Measurements from ENCODE around the gene PCDHAC2.

PCDHAC2 gene

DNA sequence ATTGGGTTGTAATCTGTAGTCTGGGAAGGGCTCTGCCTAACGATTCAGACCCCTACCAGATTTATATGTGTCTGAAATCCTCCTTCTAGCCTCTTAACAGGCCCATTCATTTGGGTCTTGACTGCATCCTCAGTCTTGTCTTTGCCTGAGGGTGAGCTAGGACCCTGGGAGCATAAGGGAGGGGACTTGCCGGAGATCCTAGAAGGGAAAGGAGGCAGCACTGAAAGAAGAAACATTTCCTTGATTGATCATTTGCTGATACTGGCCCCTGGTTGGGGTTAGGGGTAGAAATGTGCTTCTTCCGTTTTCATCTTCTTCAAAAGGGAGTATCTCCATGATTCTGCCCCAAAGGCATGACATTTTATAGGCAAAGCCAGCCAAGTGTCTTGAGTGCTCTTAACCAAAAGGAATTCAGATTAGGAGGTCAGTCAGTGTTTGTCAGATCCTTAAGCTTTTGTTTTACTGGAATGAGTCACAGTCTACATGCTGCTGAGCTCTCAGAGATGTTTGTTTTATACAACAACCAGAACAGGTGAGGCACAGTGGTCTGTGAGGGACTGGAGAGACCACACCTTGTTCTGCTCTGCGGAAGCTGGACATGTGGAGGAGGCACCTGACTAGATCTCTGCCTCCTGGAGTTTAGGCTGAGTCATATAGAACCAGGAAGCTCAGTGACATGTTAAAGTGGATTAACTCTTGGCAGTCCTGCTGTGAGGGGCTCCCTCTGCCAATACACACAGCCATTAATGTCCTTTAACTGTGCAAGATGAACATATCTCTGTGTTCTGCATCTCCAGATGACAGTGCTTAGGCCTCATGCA lies 37.7 kb downstream of the PCDHAC2 start:
- no peak for DNase-seq (ENCODE audit: extremely low read depth, low read depth)
- no peak overlapping the region for H3K4me3 ChIP-seq (replicated peaks; ENCODE audit: low read depth, low read length)
- TF ChIP-seq, protein P1, sequence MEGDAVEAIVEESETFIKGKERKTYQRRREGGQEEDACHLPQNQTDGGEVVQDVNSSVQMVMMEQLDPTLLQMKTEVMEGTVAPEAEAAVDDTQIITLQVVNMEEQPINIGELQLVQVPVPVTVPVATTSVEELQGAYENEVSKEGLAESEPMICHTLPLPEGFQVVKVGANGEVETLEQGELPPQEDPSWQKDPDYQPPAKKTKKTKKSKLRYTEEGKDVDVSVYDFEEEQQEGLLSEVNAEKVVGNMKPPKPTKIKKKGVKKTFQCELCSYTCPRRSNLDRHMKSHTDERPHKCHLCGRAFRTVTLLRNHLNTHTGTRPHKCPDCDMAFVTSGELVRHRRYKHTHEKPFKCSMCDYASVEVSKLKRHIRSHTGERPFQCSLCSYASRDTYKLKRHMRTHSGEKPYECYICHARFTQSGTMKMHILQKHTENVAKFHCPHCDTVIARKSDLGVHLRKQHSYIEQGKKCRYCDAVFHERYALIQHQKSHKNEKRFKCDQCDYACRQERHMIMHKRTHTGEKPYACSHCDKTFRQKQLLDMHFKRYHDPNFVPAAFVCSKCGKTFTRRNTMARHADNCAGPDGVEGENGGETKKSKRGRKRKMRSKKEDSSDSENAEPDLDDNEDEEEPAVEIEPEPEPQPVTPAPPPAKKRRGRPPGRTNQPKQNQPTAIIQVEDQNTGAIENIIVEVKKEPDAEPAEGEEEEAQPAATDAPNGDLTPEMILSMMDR (IDR thresholded peaks at IDR 0.05; ENCODE audit: low read depth, low read length, missing control alignments) = no peak

GRCh38 chr5:141007791-141008190 lies 41.5 kb downstream of the PCDHAC2 start:
- DNase-seq (ENCODE audit: extremely low read depth, low read depth) = no peak
- TF ChIP-seq, protein P1 (IDR thresholded peaks at IDR 0.05; ENCODE audit: low read depth, low read length, missing control alignments) = no peak
- H3K4me3 ChIP-seq (replicated peaks; ENCODE audit: low read depth, low read length) = no peak overlapping the region

DNA sequence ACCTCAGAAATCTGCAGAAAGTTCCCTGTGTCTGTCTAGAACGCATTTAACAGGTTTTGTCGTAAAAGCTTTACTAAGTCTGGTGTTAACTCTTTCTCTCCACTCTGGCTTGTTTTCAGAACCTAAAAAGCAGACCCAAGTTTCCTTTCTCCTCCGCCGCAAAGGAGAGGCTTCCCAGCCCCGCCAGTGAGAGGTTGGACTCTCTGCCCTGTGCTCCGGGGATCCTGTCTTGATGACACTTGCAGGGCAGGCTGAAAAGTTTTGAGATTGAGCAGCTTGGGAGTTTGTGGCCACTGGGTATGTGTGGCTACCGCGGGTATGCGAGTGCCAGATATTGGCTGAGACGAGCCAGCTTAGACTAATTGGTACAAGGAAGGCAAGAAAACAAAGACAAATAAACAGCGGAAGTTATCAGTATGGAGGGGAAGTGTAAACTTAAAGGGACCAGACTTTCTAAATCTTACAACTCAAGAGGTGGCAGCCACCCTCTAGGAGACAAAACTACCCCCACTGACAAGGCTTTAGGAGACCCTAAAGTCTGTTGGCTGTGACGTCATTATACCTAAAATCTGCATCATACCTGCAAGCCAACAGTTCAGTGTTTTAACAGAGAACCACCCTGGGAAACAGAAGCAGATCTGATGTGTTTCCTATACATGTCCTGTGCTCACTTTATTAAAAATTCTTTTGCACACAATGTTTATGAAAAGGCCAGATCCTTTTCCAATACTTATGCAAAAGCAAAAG lies 43.9 kb downstream of the PCDHAC2 start:
- no peak for DNase-seq (ENCODE audit: extremely low read depth, low read depth)
- no peak overlapping the region for H3K4me3 ChIP-seq (replicated peaks; ENCODE audit: low read depth, low read length)
- TF ChIP-seq, protein P1 (IDR thresholded peaks at IDR 0.05; ENCODE audit: low read depth, low read length, missing control alignments) = no peak

DNA sequence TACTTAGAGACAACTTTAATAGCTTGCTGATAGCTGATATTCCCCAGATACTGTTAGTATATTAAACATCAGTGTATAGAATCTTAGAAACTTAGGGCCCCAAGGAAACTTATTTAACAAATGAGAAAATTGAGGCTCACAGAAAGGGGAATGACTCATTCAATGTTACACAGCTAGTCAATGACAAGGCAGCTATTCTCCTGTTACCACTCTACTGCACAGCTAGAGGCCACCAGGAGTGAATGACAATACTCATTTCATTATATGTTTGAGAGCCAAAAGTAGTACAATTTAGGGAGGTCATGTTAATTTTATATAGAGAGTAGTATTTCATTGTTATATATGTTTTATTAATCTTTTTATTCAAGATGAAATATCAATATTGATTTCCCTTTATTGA lies 51.7 kb downstream of the PCDHAC2 start:
- DNase-seq (ENCODE audit: extremely low read depth, low read depth) = no peak
- TF ChIP-seq, protein P1 (IDR thresholded peaks at IDR 0.05; ENCODE audit: low read depth, low read length, missing control alignments) = no peak
- no peak overlapping the region for H3K4me3 ChIP-seq (replicated peaks; ENCODE audit: low read depth, low read length)
